HuH-7 (cell line): ENCODE results near the gene MYB.
"Not testable (repeated sequence)": the region's sequence is repeated elsewhere in the genome, so short reads cannot be mapped to it uniquely, and the experiment has no call there.

Experiments
- DNase-seq: peaks from one replicate; pipeline ENCODE4 v3.0.0; 2011; ENCODE audit warnings: low spot score

The MYB gene

GRCh38 chr6:135222623-135223022 lies 41.5 kb downstream of the MYB start:
- DNase-seq: no peak

- no peak for DNase-seq
Observed at GRCh38 chr6:135224037-135224647, 43.0 kb downstream of the MYB start.

- no peak for DNase-seq
Observed at GRCh38 chr6:135225911-135226310, 44.8 kb downstream of the MYB start.

- no peak for DNase-seq
Observed at GRCh38 chr6:135226537-135226936, 45.4 kb downstream of the MYB start.

- DNase-seq: no peak
Observed at GRCh38 chr6:135227349-135227748, 46.2 kb downstream of the MYB start.

GRCh38 chr6:135227758-135228157 lies 46.6 kb downstream of the MYB start:
- DNase-seq: no peak

GRCh38 chr6:135228486-135228885 lies 47.4 kb downstream of the MYB start:
- DNase-seq: no peak

- DNase-seq: no peak
Observed at GRCh38 chr6:135229996-135230395, 48.9 kb downstream of the MYB start.

- DNase-seq: no peak
Observed at GRCh38 chr6:135230711-135231468, 49.8 kb downstream of the MYB start.

- DNase-seq: no peak
Observed at GRCh38 chr6:135231469-135231844, 50.3 kb downstream of the MYB start.

- DNase-seq: no peak
Observed at GRCh38 chr6:135233686-135234491, 52.8 kb downstream of the MYB start.

- no peak for DNase-seq
Observed at GRCh38 chr6:135234492-135234780, 53.3 kb downstream of the MYB start.

- DNase-seq: no peak
Observed at GRCh38 chr6:135235716-135236115, 54.6 kb downstream of the MYB start.

- DNase-seq: no peak
Observed at GRCh38 chr6:135236319-135236718, 55.2 kb downstream of the MYB start.

- DNase-seq: no peak
Observed at GRCh38 chr6:135236732-135237131, 55.6 kb downstream of the MYB start.

GRCh38 chr6:135240711-135241110 lies 59.6 kb downstream of the MYB start:
- no peak for DNase-seq

GRCh38 chr6:135243871-135244796 lies 63.0 kb downstream of the MYB start:
- DNase-seq: no peak

GRCh38 chr6:135244805-135245204 lies 63.7 kb downstream of the MYB start:
- no peak for DNase-seq

- not testable (repeated sequence) for DNase-seq
Observed at GRCh38 chr6:135246412-135247012, 65.4 kb downstream of the MYB start.

GRCh38 chr6:135250234-135250633 lies 69.1 kb downstream of the MYB start:
- no peak for DNase-seq

GRCh38 chr6:135250751-135251497 lies 69.8 kb downstream of the MYB start:
- no peak for DNase-seq
